ENCODE results near the gene TUBGCP2.
"Not testable (repeated sequence)": the region's sequence is repeated elsewhere in the genome, so short reads cannot be mapped to it uniquely, and the experiment has no call there.

The TUBGCP2 gene

DNA sequence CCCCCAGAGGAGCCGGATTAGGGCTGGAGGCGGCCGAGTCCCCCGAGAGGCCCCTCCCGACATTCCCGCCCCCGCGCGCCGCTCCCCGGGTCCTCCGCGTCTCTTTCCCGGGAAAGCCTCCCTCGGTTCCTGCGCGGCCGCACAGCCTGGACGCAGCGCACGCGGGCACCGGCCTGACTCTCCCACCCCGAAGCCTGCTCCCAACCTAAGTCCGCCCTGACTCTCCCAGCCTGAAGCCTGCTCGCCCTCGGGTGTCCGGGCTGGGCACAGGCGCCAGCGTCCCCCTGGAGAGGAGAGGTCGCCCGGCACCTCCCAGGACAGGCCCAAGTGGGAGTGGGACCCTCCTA, 71.5 kb downstream of the TUBGCP2 start:
- Mint-ChIP-seq H3K4me3 (peak overlapping the region; percentile 38), H3K4me1 (peaks cover 17% of the 10 kb centered on the region), H3K36me3 (no peaks in the 10 kb centered on the region)

DNA sequence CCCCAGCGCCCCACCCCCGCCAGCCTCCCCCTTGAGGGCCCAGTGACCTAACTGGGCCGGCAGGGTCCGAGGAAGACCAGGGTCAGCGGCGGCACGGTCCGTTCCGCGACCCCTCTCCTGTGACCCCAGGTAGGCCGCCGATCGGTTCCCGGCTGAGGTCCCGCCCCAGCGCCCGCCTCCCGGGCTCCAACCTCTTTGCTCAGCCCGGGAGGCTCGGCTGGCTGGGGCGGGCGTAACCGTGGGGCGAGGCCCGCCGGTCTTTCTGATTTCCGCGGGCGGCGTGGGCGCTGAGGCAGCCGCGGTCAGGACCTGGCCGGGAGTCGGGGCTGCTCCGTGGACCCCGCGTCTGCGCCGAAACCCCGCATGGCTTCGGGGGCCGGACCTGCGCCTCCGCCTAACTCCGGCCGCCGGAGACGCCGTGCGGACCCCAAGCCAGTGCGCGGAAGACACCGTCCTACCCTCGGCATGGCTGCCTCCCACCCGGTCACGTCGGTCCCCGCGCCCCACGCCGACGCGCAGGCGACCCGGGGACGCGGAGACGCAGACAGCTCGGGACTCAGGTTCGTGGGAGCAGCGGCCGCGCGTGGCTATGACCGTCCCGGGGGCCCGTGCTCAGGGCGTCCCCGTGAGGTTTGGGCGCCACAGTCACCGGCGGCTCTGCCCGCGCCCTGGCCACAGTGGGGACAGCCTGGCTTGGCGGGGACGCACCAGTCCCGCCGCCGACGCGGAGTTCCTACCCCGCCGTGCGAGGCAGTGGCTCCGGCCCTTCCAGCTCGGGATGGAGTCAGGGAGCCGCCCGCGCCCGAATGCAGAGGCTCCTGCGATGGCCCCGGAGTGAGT, 72.1 kb downstream of the TUBGCP2 start:
- H3K27ac Mint-ChIP-seq = no peak overlapping the region
- DNase-seq (ENCODE audit: low spot score in 2 of 2) (no peak), ATAC-seq (peak; percentile 19)
- no peaks in the 10 kb centered on the region for H3K36me3 Mint-ChIP-seq
- H3K9me3 Mint-ChIP-seq = no peaks in the 10 kb centered on the region
- H3K4me3 Mint-ChIP-seq = peak overlapping the region; percentile 68
- H3K4me1 Mint-ChIP-seq = peaks cover 12% of the 10 kb centered on the region

More for the DNA sequence above, 71.5 kb downstream of the TUBGCP2 start:
- Mint-ChIP-seq H3K9me3 (no peaks in the 10 kb centered on the region), H3K27ac (no peak overlapping the region)
- DNase-seq (ENCODE audit: low spot score in 2 of 2) = no peak
- ATAC-seq = no peak

- Mint-ChIP-seq H3K4me1 (peaks cover 5% of the 10 kb centered on the region), H3K27ac (no peak overlapping the region), H3K36me3 (no peaks in the 10 kb centered on the region), H3K4me3 (peak overlapping the region; percentile 68), H3K9me3 (no peaks in the 10 kb centered on the region)
- DNase-seq (ENCODE audit: low spot score in 2 of 2) (no peak), ATAC-seq (no peak)
These were observed 72.7 kb downstream of the TUBGCP2 start for GRCh38 chr10:133235932-133236331.

- Mint-ChIP-seq H3K4me1 (no peaks in the 10 kb centered on the region), H3K27ac (no peak overlapping the region), H3K9me3 (no peaks in the 10 kb centered on the region), H3K36me3 (no peaks in the 10 kb centered on the region), H3K4me3 (peak overlapping the region; percentile 68)
- no peak for DNase-seq (ENCODE audit: low spot score in 2 of 2)
- peak; percentile 43 for ATAC-seq
These were observed 73.3 kb downstream of the TUBGCP2 start for GRCh38 chr10:133235265-133235855.

- not testable (repeated sequence) for H3K9me3 Mint-ChIP-seq; H3K27ac Mint-ChIP-seq; DNase-seq (ENCODE audit: low spot score in 2 of 2); H3K36me3 Mint-ChIP-seq; H3K4me1 Mint-ChIP-seq; ATAC-seq
- peak overlapping the region; percentile 68 for H3K4me3 Mint-ChIP-seq
These were observed 73.9 kb downstream of the TUBGCP2 start for GRCh38 chr10:133234796-133235195.

- no peaks in the 10 kb centered on the region for H3K36me3 Mint-ChIP-seq
- peaks cover 7% of the 10 kb centered on the region for H3K4me1 Mint-ChIP-seq
- no peaks in the 10 kb centered on the region for H3K9me3 Mint-ChIP-seq
- DNase-seq (ENCODE audit: low spot score in 2 of 2) (no peak), ATAC-seq (no peak)
- H3K27ac Mint-ChIP-seq = no peak overlapping the region
- H3K4me3 Mint-ChIP-seq = peak overlapping the region; percentile 24
These were observed 76.6 kb downstream of the TUBGCP2 start for GRCh38 chr10:133231946-133232574.

DNA sequence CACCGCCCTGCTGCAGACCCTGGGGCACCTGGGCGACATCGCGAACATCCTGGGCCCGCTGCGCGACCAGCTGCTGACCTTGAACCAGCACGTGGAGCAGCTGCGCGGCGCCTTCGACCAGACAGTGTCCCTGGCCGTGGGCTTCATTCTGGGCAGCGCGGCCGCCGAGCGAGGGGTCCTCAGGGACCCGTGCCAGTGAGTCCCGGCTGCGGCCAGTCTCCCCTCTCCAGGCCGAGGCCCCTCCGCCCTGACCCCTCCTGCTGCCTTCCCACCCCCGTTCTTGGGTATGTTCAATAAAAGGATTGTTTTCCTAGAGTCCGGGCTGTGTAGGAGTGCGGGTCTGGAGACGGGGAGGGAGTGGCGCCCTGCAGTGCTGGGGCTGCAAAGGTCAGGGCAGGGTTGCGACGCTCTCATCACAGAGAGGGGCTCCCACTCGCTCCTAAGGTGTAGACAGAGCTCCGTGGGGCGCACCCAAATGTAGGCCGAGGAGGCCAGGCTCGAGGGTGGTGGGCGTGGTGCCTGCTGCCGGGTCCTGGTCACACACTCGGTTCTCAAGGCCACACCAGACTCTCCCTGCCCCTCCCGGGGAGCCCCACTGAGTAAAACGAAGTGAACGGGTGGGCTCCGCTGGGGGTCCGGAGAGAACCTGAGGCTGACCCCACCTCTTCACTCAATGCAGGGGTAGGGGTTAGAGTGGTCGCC, 77.3 kb downstream of the TUBGCP2 start:
- ATAC-seq (no peak), DNase-seq (ENCODE audit: low spot score in 2 of 2) (no peak)
- Mint-ChIP-seq H3K36me3 (no peaks in the 10 kb centered on the region), H3K27ac (no peak overlapping the region), H3K4me1 (peaks cover 13% of the 10 kb centered on the region), H3K4me3 (peak overlapping the region; percentile 24), H3K9me3 (no peaks in the 10 kb centered on the region)

GRCh38 chr10:133230387-133231195, 78.1 kb downstream of the TUBGCP2 start:
- H3K36me3 Mint-ChIP-seq = no peaks in the 10 kb centered on the region
- peaks cover 21% of the 10 kb centered on the region for H3K4me1 Mint-ChIP-seq
- no peaks in the 10 kb centered on the region for H3K9me3 Mint-ChIP-seq
- DNase-seq (ENCODE audit: low spot score in 2 of 2) (no peak), ATAC-seq (no peak)
- no peak overlapping the region for H3K27ac Mint-ChIP-seq
- H3K4me3 Mint-ChIP-seq = peak overlapping the region; percentile 24

GRCh38 chr10:133230044-133230361, 78.7 kb downstream of the TUBGCP2 start, which contains the start of gene UTF1:
UTF1 (plus strand) TSS chr10:133230217; CDS start chr10:133230289, 72 bp downstream.
- no peak for DNase-seq (ENCODE audit: low spot score in 2 of 2)
- peak within 1 kb of the TSS; percentile 49 for H3K4me3 Mint-ChIP-seq
- no peaks in the 10 kb centered on the region for H3K36me3 Mint-ChIP-seq
- peaks cover 26% of the 10 kb centered on the region for H3K4me1 Mint-ChIP-seq
- no peak within 1 kb of the TSS for H3K27ac Mint-ChIP-seq
- H3K9me3 Mint-ChIP-seq = no peaks in the 10 kb centered on the region
- no peak for ATAC-seq

GRCh38 chr10:133229265-133230043, 79.2 kb downstream of the TUBGCP2 start:
- H3K4me3 Mint-ChIP-seq = peak overlapping the region; percentile 49
- no peaks in the 10 kb centered on the region for H3K36me3 Mint-ChIP-seq
- H3K9me3 Mint-ChIP-seq = no peaks in the 10 kb centered on the region
- no peak overlapping the region for H3K27ac Mint-ChIP-seq
- peaks cover 26% of the 10 kb centered on the region for H3K4me1 Mint-ChIP-seq
- no peak for ATAC-seq
- DNase-seq (ENCODE audit: low spot score in 2 of 2) = no peak
